Coronary artery (tissue), 2 donors: ENCODE measurements around the gene CDKN2AIP.

Experiments
- DNase-seq: peaks from one replicate; pipeline ENCODE4 v3.0.0-alpha.2; 2017; ENCODE audit warnings: low spot score
- H3K27ac ChIP-seq, 2 donors: fragments of 200-600 bp; sonication (generic); one replicate each; pipeline ENCODE4 v1.5.1; 2016 to 2019
- H3K4me3 ChIP-seq: fragments of 200-600 bp; sonication (generic); 2 replicates; pipeline ENCODE4 v1.5.1; 2016; ENCODE audit warnings: mild to moderate bottlenecking, moderate library complexity
- TF ChIP-seq, protein P1 (sequence below): fragments of 200-600 bp; sonication (generic); IDR thresholded peaks from one replicate; pipeline ENCODE4 v1.5.1; 2019; ENCODE audit warnings: antibody characterized with exemption

Gene CDKN2AIP

DNA sequence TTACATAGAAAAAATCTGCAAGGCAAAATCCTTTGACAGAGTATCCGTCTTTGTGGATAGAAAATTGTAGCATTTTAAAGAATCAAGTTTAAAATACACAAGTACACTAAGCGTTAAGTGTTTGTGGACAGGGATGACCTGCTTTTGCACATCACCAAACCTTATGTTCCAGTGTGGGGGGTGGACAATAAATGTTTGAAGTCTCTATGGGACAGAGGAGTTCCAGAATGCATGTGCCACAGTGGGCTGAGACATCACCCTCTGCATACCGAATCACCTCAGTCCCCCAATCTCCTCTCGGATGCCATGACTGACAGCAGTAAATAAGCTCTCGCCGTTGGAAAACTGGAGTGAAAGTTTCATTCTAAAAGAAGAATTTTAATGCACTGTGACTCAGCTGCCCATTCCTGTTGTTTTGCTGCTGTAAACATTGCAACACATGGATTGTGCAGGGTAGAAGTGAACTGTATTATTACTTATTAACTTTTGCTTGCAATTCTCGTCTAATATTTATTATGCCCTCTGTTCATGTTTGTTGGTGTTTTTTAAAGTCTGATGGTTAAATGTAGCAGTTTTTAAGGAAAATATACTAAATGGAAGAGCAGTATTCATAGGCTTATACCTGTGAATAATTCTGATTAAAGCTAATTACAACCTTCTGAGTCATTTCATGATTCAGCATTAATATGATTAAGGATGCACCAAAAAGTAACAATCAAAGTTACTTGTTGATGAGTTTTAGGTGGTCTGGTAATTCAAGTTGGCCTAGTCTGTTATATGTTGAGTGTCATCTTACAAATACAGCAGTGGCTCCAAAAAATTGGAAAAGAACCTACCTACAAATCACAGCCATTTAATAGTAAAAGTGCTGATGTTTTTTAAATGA, 24.0 kb downstream of the CDKN2AIP start:
- Histone ChIP-seq H3K27ac (no peak overlapping the region), H3K4me3 (no peak overlapping the region)
- TF ChIP-seq, protein P1, sequence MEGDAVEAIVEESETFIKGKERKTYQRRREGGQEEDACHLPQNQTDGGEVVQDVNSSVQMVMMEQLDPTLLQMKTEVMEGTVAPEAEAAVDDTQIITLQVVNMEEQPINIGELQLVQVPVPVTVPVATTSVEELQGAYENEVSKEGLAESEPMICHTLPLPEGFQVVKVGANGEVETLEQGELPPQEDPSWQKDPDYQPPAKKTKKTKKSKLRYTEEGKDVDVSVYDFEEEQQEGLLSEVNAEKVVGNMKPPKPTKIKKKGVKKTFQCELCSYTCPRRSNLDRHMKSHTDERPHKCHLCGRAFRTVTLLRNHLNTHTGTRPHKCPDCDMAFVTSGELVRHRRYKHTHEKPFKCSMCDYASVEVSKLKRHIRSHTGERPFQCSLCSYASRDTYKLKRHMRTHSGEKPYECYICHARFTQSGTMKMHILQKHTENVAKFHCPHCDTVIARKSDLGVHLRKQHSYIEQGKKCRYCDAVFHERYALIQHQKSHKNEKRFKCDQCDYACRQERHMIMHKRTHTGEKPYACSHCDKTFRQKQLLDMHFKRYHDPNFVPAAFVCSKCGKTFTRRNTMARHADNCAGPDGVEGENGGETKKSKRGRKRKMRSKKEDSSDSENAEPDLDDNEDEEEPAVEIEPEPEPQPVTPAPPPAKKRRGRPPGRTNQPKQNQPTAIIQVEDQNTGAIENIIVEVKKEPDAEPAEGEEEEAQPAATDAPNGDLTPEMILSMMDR, result no peak
- DNase-seq, result no peak

DNA sequence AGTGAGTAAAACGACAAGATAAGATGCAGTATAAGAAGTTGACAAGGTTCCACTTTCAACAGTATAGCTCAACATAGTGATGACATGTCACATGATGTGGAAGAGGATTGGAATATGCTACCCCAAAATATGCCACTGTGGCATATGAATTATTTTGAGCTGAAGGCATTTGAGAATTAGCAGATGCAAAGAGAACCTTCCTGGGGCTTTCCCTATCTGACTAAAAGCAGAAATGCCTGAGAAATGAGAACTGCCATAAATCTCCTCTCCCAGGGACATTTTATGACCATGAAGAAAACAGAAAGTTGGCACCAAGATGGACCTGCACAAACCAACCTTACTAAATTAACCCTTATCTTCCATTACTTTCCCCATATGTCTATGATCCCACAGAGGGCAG, 24.8 kb downstream of the CDKN2AIP start:
- DNase-seq, result no peak
- Histone ChIP-seq H3K4me3 (no peak overlapping the region), H3K27ac (no peak overlapping the region)
- TF ChIP-seq, protein P1, result no peak

DNA sequence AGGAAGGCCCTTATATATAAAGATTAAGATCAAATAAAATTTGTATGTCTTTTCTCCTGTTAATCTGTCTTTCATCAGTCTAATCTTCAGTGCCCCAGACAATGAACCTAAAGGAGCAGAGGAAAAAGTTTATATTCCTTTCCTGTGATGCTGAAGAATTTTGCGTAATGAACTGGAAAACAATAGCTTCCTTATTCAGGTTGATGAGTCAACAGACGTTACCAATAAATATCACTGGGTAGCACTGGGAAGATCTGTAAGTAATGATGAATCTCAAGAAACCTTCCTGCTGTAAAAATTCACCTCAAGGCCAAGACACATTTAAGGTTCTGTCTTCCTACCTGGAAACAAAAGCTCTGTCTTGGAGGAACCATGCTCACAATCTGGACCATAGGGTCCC, 25.5 kb downstream of the CDKN2AIP start:
- Histone ChIP-seq H3K4me3 (no peak overlapping the region), H3K27ac (no peak overlapping the region)
- no peak for DNase-seq
- TF ChIP-seq, protein P1, result no peak

DNA sequence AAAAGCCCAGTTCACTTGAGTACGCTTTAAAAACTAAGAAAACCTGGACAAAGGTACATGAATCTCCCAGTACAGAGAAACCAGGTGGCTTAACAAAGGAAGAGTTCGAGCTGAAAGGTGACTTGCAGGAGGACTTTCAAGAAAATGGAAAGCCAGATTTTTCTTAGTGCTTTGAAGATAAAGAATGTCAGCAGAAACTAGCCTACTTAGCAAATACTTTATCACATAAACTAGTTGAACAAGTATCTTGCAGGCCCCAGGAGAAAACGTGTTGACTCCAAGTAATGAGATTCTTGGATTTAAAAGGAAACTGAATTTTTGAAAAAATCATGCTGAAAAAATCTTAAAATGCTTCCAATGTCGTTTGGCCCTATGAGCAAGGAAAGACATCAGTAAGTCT, 26.4 kb downstream of the CDKN2AIP start:
- Histone ChIP-seq H3K27ac (no peak overlapping the region), H3K4me3 (no peak overlapping the region)
- TF ChIP-seq, protein P1, result no peak
- no peak for DNase-seq

DNA sequence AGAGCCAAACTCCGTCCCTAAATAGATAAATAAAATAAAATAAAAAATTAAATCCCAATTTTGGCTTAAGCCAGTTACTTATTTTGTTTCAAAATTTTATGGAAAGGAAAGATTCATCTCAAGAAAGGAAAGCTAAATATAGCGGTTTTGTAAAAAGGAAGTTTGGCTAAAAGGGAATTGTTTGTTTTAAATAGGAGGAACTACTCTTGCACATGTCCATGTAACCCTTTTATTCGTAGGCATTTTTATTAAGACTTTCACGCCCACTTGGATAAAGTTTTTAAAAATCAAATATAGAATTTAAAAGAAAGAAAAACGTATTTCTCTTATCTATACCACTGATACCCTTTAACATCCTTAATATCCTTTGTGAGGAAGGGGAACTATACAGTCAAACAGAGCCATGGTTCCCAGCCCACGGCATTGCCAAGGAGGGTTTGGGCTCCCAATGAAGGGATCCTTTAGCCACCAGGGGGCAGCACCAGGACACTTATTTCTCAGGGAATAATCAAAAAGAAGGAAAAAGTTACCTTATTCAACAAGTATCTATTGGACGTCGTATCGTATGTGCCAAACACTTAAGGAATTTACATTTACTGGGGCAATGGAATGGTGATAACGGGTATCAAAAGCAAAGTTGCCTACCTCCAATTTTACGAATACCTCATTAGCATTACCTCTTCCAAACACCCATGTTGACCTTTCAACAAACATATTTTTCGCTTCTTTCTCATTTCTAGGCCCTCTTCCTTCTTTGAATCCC, 27.7 kb downstream of the CDKN2AIP start:
- DNase-seq, result peak; percentile 78
- TF ChIP-seq, protein P1, result peak; percentile 76
- no peak overlapping the region for H3K27ac ChIP-seq
- H3K4me3 ChIP-seq, result peak overlapping the region; percentile 6

DNA sequence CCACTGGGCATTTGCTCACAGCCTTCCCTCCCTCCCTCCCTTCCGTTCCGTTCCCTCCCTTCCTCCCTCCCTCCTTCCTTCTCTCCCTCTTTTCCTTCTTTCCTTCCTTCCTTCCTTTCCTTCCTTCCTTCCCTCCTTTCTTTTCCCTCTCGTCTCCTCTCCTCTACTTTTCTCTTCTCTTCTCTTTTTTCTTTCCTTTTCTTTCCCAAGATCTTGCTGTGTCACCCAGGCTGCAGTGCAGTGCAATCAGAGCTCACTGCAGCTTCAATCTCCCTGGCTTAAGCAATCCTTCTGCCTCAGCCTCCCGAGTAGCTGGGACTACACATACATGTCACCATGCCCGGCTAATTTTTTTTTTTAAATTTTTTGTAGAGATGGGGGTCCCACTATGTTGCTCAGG, 33.7 kb downstream of the CDKN2AIP start:
- Histone ChIP-seq H3K27ac (no peak overlapping the region), H3K4me3 (no peak overlapping the region)
- TF ChIP-seq, protein P1, result no peak
- no peak for DNase-seq
